SK-N-SH treated with all-trans-retinoic acid at 6 μM for 48 hours (cell line): ENCODE results near the gene ACOX3.

Source experiments
- ATAC-seq: fragments of 200-7000 bp; cut with Tn5 transposase; 3 replicates; pipeline ENCODE4 v1.9.1; 2020; ENCODE audit warnings: mild to moderate bottlenecking, moderate library complexity
- ARNTL ChIP-seq: fragments of 450-650 bp; formaldehyde crosslinking; IDR thresholded peaks from 2 replicates; pipeline ENCODE4 v1.5.0; 2020; ENCODE audit warnings: low read depth, mild to moderate bottlenecking, moderate library complexity, borderline replicate concordance
- BACH2 ChIP-seq: fragments of 250-450 bp; sonication (Bioruptor Pico); IDR thresholded peaks from 2 replicates; pipeline ENCODE4 v1.9.0; 2021; ENCODE audit warnings: mild to moderate bottlenecking, borderline replicate concordance
- CSDC2 ChIP-seq: fragments of 250-450 bp; sonication (Bioruptor Pico); IDR thresholded peaks from 2 replicates; pipeline ENCODE4 v1.5.0; 2020; ENCODE audit warnings: mild to moderate bottlenecking, moderate library complexity
- GLIS3 ChIP-seq: fragments of 250-450 bp; sonication (Bioruptor Pico); IDR thresholded peaks from 2 replicates; pipeline ENCODE4 v1.5.0; 2020; ENCODE audit warnings: mild to moderate bottlenecking, moderate library complexity
- ISL1 ChIP-seq: fragments of 250-450 bp; sonication (Bioruptor Pico); IDR thresholded peaks from 2 replicates; pipeline ENCODE4 v2.1.2; 2022; ENCODE audit warnings: mild to moderate bottlenecking, moderate library complexity
- OSR1 ChIP-seq: fragments of 250-450 bp; sonication (Bioruptor Pico); IDR thresholded peaks from 2 replicates; pipeline ENCODE4 v1.8.0; 2022; ENCODE audit warnings: moderate library complexity, mild to moderate bottlenecking, inconsistent platforms
- SNAI2 ChIP-seq: fragments of 250-450 bp; sonication (Bioruptor Pico); IDR thresholded peaks from 2 replicates; pipeline ENCODE4 v1.5.0; 2020; ENCODE audit warnings: mild to moderate bottlenecking, moderate library complexity
- TCF4 ChIP-seq: fragments of 250-450 bp; sonication (Bioruptor Pico); IDR thresholded peaks from 2 replicates; pipeline ENCODE4 v1.8.0; 2021; ENCODE audit warnings: mild to moderate bottlenecking, moderate library complexity, borderline replicate concordance
- TOX ChIP-seq: fragments of 250-450 bp; sonication (Bioruptor Pico); IDR thresholded peaks from 2 replicates; pipeline ENCODE4 v1.8.0; 2021; ENCODE audit warnings: mild to moderate bottlenecking, moderate library complexity, borderline replicate concordance
- ZC3H10 ChIP-seq: fragments of 250-450 bp; sonication (Bioruptor Pico); IDR thresholded peaks from 2 replicates; pipeline ENCODE4 v1.5.1; 2021; ENCODE audit warnings: mild to moderate bottlenecking, moderate library complexity
- ZFP3 ChIP-seq: fragments of 250-450 bp; sonication (Bioruptor Pico); IDR thresholded peaks from 2 replicates; pipeline ENCODE4 v1.5.0; 2020; ENCODE audit warnings: mild to moderate bottlenecking, moderate library complexity
- ZFP30 ChIP-seq: fragments of 450-650 bp; formaldehyde crosslinking; IDR thresholded peaks from 2 replicates; pipeline ENCODE4 v1.5.0; 2022; ENCODE audit warnings: mild to moderate bottlenecking, moderate library complexity
- ZNF565 ChIP-seq: fragments of 450-650 bp; formaldehyde crosslinking; conservative IDR thresholded peaks from 2 replicates; pipeline ENCODE4 v1.5.0; 2020; ENCODE audit warnings: low read depth, mild to moderate bottlenecking, moderate library complexity
- ZNF70 ChIP-seq: fragments of 450-650 bp; formaldehyde crosslinking; IDR thresholded peaks from 2 replicates; pipeline ENCODE4 v1.5.0; 2020; ENCODE audit warnings: mild to moderate bottlenecking, moderate library complexity
- TF ChIP-seq, protein P1 (sequence below): fragments of 250-450 bp; sonication (Bioruptor Pico); IDR thresholded peaks from 2 replicates; pipeline ENCODE4 v1.8.0; 2020; ENCODE audit warnings: mild to moderate bottlenecking, moderate library complexity, borderline replicate concordance
- TF ChIP-seq, protein P2 (sequence below): fragments of 250-450 bp; sonication (Bioruptor Pico); IDR thresholded peaks from 2 replicates; pipeline ENCODE4 v1.5.1; 2020; ENCODE audit warnings: low read depth, mild to moderate bottlenecking, moderate library complexity
- TF ChIP-seq, protein P3 (sequence below): fragments of 250-450 bp; sonication (Bioruptor Pico); IDR thresholded peaks from 2 replicates; pipeline ENCODE4 v1.8.0; 2021; ENCODE audit warnings: low read depth, mild to moderate bottlenecking, moderate library complexity, borderline replicate concordance
- TF ChIP-seq, protein P4 (sequence below): fragments of 250-450 bp; sonication (Bioruptor Pico); IDR thresholded peaks from 2 replicates; pipeline ENCODE4 v1.5.0; 2020; ENCODE audit warnings: mild to moderate bottlenecking, moderate library complexity

The ACOX3 gene

DNA sequence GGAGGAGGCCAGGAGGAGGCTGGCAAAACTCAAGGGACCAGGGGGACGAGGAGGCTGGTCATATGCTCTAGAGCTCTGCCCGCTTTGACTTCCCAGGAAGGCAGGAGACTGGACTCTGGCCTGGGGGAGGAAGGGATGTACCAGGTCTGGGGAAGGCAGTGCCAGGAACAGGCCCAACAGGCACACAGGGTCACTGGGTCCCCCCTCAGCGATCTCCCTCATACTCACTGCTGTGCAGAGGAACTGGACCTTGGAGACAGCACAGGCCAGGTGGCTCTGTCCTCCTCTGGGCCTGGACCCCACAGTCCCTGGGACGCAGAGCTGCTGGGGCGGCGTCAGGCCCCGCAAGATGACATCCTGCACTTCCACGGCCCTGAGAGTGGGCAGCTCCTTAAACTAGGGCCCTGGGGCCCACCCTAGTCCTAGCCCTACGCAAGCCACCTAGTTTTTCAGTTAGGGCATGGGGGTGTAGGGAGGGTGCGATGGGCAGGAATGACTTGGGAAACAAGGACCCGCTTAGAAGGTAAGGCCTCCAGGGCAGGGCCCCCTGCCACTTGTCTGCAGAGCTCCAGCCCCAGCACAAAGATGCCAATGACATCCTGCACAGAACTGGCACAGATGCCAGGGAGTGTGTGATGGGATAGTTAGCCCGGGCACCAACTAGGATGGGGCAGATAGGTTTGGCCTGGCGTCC lies 111.5 kb downstream of the ACOX3 start:
- TF ChIP-seq GLIS3 (no peak), TCF4 (CRISPR knock-in tag) (no peak), ZC3H10 (CRISPR knock-in tag) (no peak), ZNF565 (CRISPR knock-in tag) (no peak), ZFP3 (no peak), BACH2 (CRISPR knock-in tag) (no peak)
- TF ChIP-seq, protein P1, sequence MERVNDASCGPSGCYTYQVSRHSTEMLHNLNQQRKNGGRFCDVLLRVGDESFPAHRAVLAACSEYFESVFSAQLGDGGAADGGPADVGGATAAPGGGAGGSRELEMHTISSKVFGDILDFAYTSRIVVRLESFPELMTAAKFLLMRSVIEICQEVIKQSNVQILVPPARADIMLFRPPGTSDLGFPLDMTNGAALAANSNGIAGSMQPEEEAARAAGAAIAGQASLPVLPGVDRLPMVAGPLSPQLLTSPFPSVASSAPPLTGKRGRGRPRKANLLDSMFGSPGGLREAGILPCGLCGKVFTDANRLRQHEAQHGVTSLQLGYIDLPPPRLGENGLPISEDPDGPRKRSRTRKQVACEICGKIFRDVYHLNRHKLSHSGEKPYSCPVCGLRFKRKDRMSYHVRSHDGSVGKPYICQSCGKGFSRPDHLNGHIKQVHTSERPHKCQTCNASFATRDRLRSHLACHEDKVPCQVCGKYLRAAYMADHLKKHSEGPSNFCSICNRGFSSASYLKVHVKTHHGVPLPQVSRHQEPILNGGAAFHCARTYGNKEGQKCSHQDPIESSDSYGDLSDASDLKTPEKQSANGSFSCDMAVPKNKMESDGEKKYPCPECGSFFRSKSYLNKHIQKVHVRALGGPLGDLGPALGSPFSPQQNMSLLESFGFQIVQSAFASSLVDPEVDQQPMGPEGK (CRISPR knock-in tag), result no peak

DNA sequence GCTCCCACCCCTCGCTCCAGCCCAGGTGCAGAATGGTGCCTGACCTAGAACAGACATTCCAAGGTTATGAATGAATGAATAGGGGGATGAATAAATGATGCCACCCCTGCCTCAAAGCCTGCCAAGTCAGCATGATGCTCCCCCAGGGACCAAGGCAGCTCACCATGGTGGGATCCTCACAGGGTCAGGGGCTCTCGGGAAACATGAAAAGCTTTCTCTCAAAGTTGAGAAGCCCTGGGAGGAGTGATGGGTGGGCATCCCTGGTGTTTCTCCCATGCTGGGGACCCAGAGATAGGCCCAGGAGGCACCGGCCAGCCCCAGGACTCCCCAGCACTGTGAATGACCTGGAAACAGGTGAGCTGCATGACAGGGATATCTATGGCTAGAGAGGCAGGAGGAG lies 112.1 kb downstream of the ACOX3 start:
- no peak for ATAC-seq
- TF ChIP-seq ZFP30 (CRISPR knock-in tag), result no peak
- TF ChIP-seq, protein P1 (CRISPR knock-in tag), result no peak
- TF ChIP-seq, all 23 proteins: peak for 0

More for the DNA sequence above, 111.5 kb downstream of the ACOX3 start:
- no peak for ATAC-seq

DNA sequence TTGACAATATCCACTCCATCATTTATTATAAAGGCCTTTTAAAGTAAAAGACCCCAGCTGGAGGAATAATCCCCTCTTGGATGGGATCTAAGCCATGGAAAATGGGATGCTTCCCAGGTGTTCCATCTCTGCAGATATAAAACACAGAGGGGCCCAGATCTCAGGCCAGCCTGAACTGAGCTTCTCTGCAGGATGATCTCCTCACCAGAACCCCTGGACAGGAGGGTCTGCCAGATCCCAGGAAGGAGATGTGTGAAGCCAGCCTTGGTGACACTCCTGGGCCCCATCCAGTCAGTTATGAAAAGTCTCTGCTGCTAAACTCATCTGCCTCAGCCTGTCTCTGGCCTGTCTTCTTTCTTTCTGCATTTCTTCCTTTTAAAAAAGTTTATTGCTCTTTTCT lies 114.3 kb downstream of the ACOX3 start:
- TF ChIP-seq TOX (CRISPR knock-in tag) (no peak), ISL1 (CRISPR knock-in tag) (no peak), OSR1 (no peak), SNAI2 (CRISPR knock-in tag) (no peak), ZNF565 (CRISPR knock-in tag) (no peak), ARNTL (CRISPR knock-in tag) (no peak), ZNF70 (CRISPR knock-in tag) (no peak), CSDC2 (CRISPR knock-in tag) (no peak), ZC3H10 (CRISPR knock-in tag) (no peak)
- TF ChIP-seq, protein P1 (CRISPR knock-in tag), result no peak
- TF ChIP-seq, protein P2, sequence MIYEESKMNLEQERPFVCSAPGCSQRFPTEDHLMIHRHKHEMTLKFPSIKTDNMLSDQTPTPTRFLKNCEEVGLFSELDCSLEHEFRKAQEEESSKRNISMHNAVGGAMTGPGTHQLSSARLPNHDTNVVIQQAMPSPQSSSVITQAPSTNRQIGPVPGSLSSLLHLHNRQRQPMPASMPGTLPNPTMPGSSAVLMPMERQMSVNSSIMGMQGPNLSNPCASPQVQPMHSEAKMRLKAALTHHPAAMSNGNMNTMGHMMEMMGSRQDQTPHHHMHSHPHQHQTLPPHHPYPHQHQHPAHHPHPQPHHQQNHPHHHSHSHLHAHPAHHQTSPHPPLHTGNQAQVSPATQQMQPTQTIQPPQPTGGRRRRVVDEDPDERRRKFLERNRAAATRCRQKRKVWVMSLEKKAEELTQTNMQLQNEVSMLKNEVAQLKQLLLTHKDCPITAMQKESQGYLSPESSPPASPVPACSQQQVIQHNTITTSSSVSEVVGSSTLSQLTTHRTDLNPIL, result no peak
- TF ChIP-seq, protein P3, sequence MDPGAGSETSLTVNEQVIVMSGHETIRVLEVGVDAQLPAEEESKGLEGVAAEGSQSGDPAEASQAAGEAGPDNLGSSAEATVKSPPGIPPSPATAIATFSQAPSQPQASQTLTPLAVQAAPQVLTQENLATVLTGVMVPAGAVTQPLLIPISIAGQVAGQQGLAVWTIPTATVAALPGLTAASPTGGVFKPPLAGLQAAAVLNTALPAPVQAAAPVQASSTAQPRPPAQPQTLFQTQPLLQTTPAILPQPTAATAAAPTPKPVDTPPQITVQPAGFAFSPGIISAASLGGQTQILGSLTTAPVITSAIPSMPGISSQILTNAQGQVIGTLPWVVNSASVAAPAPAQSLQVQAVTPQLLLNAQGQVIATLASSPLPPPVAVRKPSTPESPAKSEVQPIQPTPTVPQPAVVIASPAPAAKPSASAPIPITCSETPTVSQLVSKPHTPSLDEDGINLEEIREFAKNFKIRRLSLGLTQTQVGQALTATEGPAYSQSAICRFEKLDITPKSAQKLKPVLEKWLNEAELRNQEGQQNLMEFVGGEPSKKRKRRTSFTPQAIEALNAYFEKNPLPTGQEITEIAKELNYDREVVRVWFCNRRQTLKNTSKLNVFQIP (CRISPR knock-in tag), result no peak
- TF ChIP-seq, all 23 proteins: peak for 0
- ATAC-seq, result no peak

DNA sequence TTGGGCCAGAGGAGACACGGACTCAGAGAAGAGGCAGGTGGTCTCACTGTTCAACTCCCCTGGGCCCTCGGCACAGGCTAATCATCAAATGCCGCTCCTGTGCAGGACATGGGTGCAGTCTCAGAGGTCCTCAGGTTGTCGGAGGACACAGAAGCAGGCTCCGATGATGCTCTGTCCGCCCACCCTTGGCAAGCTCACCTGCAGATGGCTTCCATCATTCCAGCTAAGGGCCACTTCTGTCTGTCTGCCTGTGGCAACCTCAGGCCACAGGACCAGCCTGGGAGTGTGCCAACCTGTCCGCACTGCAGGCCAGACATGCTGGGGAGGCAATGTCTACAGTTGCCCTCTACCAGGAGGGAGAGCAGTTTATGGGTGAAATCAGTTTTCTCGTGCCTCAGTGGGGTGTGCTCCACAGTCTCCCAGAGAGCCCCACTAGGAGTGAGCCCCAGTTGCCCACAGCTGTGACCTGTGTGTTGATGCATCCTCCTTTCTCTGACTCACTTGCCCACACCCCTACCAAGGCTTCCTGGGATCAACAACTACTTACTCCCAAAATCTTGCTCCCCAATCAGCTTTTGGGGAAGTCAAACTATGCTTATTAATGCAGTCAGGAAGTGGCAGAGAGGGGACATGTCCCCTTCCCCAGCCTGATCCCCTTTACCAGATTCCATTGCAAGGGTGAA lies 115.1 kb downstream of the ACOX3 start:
- no peak for ATAC-seq
- TF ChIP-seq ZNF565 (CRISPR knock-in tag) (no peak), SNAI2 (CRISPR knock-in tag) (no peak), ZNF70 (CRISPR knock-in tag) (no peak), TCF4 (CRISPR knock-in tag) (no peak)
- TF ChIP-seq, protein P3 (CRISPR knock-in tag), result no peak
- TF ChIP-seq, protein P1 (CRISPR knock-in tag), result no peak
- TF ChIP-seq, protein P4, sequence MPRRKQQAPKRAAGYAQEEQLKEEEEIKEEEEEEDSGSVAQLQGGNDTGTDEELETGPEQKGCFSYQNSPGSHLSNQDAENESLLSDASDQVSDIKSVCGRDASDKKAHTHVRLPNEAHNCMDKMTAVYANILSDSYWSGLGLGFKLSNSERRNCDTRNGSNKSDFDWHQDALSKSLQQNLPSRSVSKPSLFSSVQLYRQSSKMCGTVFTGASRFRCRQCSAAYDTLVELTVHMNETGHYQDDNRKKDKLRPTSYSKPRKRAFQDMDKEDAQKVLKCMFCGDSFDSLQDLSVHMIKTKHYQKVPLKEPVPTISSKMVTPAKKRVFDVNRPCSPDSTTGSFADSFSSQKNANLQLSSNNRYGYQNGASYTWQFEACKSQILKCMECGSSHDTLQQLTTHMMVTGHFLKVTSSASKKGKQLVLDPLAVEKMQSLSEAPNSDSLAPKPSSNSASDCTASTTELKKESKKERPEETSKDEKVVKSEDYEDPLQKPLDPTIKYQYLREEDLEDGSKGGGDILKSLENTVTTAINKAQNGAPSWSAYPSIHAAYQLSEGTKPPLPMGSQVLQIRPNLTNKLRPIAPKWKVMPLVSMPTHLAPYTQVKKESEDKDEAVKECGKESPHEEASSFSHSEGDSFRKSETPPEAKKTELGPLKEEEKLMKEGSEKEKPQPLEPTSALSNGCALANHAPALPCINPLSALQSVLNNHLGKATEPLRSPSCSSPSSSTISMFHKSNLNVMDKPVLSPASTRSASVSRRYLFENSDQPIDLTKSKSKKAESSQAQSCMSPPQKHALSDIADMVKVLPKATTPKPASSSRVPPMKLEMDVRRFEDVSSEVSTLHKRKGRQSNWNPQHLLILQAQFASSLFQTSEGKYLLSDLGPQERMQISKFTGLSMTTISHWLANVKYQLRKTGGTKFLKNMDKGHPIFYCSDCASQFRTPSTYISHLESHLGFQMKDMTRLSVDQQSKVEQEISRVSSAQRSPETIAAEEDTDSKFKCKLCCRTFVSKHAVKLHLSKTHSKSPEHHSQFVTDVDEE, result no peak
